SK-N-SH (cell line): Measurements from ENCODE around the gene OR4K1. TPM values are rescaled to one million over a fixed set of nuclear protein-coding genes. Genes with fewer than 3 reads are reported as not detected.

Experiments used
- CTCF ChIA-PET: fragments of 300-600, 350-600 bp; formaldehyde crosslinking; extraction: SDS; loops from one replicate; lab custom pipeline; 2021; lab: Yijun Ruan, JAX
- POLR2A ChIA-PET: fragments of 350-600 bp; sonication (Branson Sonifier 250); formaldehyde crosslinking; extraction: SDS; loops from one replicate; lab custom pipeline; 2020; ENCODE audit warnings: antibody characterized with exemption, inconsistent platforms; lab: Yijun Ruan, JAX
- DNase-seq: peaks from one replicate; pipeline ENCODE4 v3.0.0; 2012
- H2AFZ ChIP-seq: fragments of 200-600 bp; sonication (generic); 2 replicates; pipeline ENCODE4 v1.8.1; 2016; ENCODE audit warnings: antibody characterized with exemption, mild to moderate bottlenecking, low read depth
- H3F3A ChIP-seq: fragments of 200-600 bp; sonication (generic); replicated peaks from 2 replicates; pipeline ENCODE3; 2016; ENCODE audit warnings: antibody characterized with exemption, mild to moderate bottlenecking; ENCODE audit not compliant: insufficient read depth
- H3K27ac ChIP-seq, 2 experiments: fragments of 200-500 bp in 1 of 2; fragments of 200-600 bp in 1 of 2; sonication (Bioruptor generic) in 1 of 2; sonication (generic), shearing (Covaris generic) in 1 of 2; 2 replicates each; pipeline versions ENCODE4 v1.5.1 to v1.6.1; 2014 to 2016; ENCODE audit warnings: low read depth in 2 of 2, inconsistent platforms in 1 of 2, low read length in 1 of 2, mild to moderate bottlenecking in 1 of 2, mixed read lengths in 1 of 2
- H3K27me3 ChIP-seq: fragments of 200-600 bp; sonication (generic), shearing (Covaris generic); 2 replicates; pipeline ENCODE4 v1.6.1; 2016; ENCODE audit warnings: mixed run types; ENCODE audit not compliant: insufficient read depth
- H3K36me3 ChIP-seq, 2 experiments: fragments of 200-500 bp in 1 of 2; fragments of 200-600 bp in 1 of 2; sonication (Bioruptor generic) in 1 of 2; sonication (generic) in 1 of 2; replicated peaks in 1 of 2; 2 replicates each; pipeline versions ENCODE3 to v1.5.1; 2014 to 2016; ENCODE audit warnings: low read length in 1 of 2, mild to moderate bottlenecking in 1 of 2; ENCODE audit not compliant: insufficient read depth in 2 of 2, control insufficient read depth in 1 of 2
- H3K4me1 ChIP-seq, 2 experiments: fragments of 200-500 bp in 1 of 2; fragments of 200-600 bp in 1 of 2; sonication (Bioruptor generic) in 1 of 2; sonication (generic), shearing (Covaris generic) in 1 of 2; 2 replicates each; pipeline versions ENCODE4 v1.5.1 to v1.6.1; 2014 to 2016; ENCODE audit warnings: low read depth in 1 of 2, low read length in 1 of 2, mixed run types in 1 of 2; ENCODE audit not compliant: insufficient read depth in 2 of 2, control insufficient read depth in 1 of 2
- H3K4me2 ChIP-seq: fragments of 200-600 bp; sonication (generic), shearing (Covaris generic); 2 replicates; pipeline ENCODE4 v1.6.1; 2017; ENCODE audit warnings: mixed run types
- H3K4me3 ChIP-seq, 2 experiments: fragments of 200-500 bp in 1 of 2; fragments of 200-600 bp in 1 of 2; sonication (Bioruptor generic) in 1 of 2; sonication (generic), shearing (Covaris generic) in 1 of 2; 2 replicates each; pipeline versions ENCODE4 v1.5.1 to v1.8.1; 2014 to 2016; ENCODE audit warnings: low read depth in 2 of 2, inconsistent platforms in 1 of 2, low read length in 1 of 2, mild to moderate bottlenecking in 1 of 2, mixed read lengths in 1 of 2, moderate library complexity in 1 of 2
- H3K79me2 ChIP-seq: fragments of 200-600 bp; sonication (generic); 2 replicates; pipeline ENCODE4 v1.8.1; 2017; ENCODE audit warnings: mild to moderate bottlenecking; ENCODE audit not compliant: insufficient read depth
- H3K9ac ChIP-seq: fragments of 200-600 bp; sonication (generic); 2 replicates; pipeline ENCODE4 v1.6.1; 2017; ENCODE audit warnings: mixed run types
- H3K9me2 ChIP-seq: fragments of 200-600 bp; sonication (generic); 2 replicates; pipeline ENCODE4 v1.6.1; 2017; ENCODE audit warnings: mixed run types
- H3K9me3 ChIP-seq: fragments of 200-600 bp; sonication (generic); 2 replicates; pipeline ENCODE4 v1.6.1; 2017; ENCODE audit warnings: mixed run types, mild to moderate bottlenecking, moderate library complexity
- H4K20me1 ChIP-seq: fragments of 200-600 bp; sonication (generic); 2 replicates; pipeline ENCODE4 v1.6.1; 2017; ENCODE audit warnings: mild to moderate bottlenecking, mixed run types; ENCODE audit not compliant: insufficient read depth
- EP300 ChIP-seq, 2 experiments: IDR thresholded peaks; 2 replicates each; pipeline versions ENCODE4 v1.4.0 to v1.6.1; 2012; ENCODE audit warnings: borderline replicate concordance in 1 of 2, low read depth in 1 of 2, low read length in 1 of 2
- EZH2phosphoT487 ChIP-seq: fragments of 200-600 bp; sonication (generic); IDR thresholded peaks from 2 replicates; pipeline ENCODE4 v1.6.1; 2017; ENCODE audit warnings: low read depth, mixed run types, mild to moderate bottlenecking, antibody characterized with exemption, moderate library complexity, borderline replicate concordance
- IRF3 ChIP-seq: fragments of 150-350 bp; IDR thresholded peaks from 2 replicates; pipeline ENCODE4 v1.6.1; 2016; ENCODE audit warnings: mild to moderate bottlenecking, low read depth, low read length
- NFIC ChIP-seq: IDR thresholded peaks from 2 replicates; pipeline ENCODE4 v1.4.0; 2012; ENCODE audit warnings: borderline replicate concordance
- PBX3 ChIP-seq: IDR thresholded peaks from 2 replicates; pipeline ENCODE4; 2012
- RAD21 ChIP-seq: IDR thresholded peaks from 2 replicates; pipeline ENCODE4 v1.6.1; 2012; ENCODE audit warnings: mild to moderate bottlenecking, low read length
- RFX5 ChIP-seq: IDR thresholded peaks from 2 replicates; pipeline ENCODE4 v1.6.1; 2012; ENCODE audit warnings: mild to moderate bottlenecking, improper control_type of control experiment, low read length
- SMC3 ChIP-seq: IDR thresholded peaks from 2 replicates; pipeline ENCODE4 v1.6.1; 2012; ENCODE audit warnings: low read depth, low read length, improper control_type of control experiment
- TAF1 ChIP-seq: IDR thresholded peaks from 2 replicates; pipeline ENCODE4 v1.6.1; 2012; ENCODE audit warnings: low read depth, mild to moderate bottlenecking, low read length, moderate library complexity, borderline replicate concordance
- TEAD4 ChIP-seq: IDR thresholded peaks from 2 replicates; pipeline ENCODE4 v1.4.0; 2012; ENCODE audit warnings: mild to moderate bottlenecking, borderline replicate concordance; ENCODE audit not compliant: insufficient read depth
- USF1 ChIP-seq: IDR thresholded peaks from 2 replicates; pipeline ENCODE4 v1.4.0; 2012; ENCODE audit warnings: low read depth, borderline replicate concordance
- WGBS: methylation state at CpG from one replicate; pipeline ENCODE4 v1.1.6; 2017; ENCODE audit warnings: low lambda C conversion rate; 5-methylcytosine and 5-hydroxymethylcytosine counted together
- polyA plus RNA-seq, 3 experiments: library from polyadenylated mRNA; depleted of rRNA; stranded (reverse); fragments of >200 nt; gene quantifications; 2 replicates each; pipeline ENCODE4 v1.2.3, GENCODE V29; 2012

The OR4K1 gene
- polyA plus RNA-seq, 1 of the 3 experiments (the other 2 are of a cell fraction) = not detected

GRCh38 chr14:19920021-19920657 is 10.6 kb upstream of the OR4K1 start, which contains the start of gene OR4K5:
TSS of gene OR4K5 (plus strand) at chr14:19920607. CDS start at chr14:19920607, 0 bp downstream.
- H3K4me2 ChIP-seq = no peak within 1 kb of the TSS
- H3K36me3 ChIP-seq = no peaks in the 10 kb centered on the region
- H2AFZ ChIP-seq = no peak within 1 kb of the TSS
- H3K9ac ChIP-seq = no peak within 1 kb of the TSS
- H3K9me2 ChIP-seq = no peaks in the 10 kb centered on the region
- TF ChIP-seq RFX5 (no peak), EP300 (IDR thresholded peaks at IDR 0.05; ENCODE audit: borderline replicate concordance in 1 of 2, low read depth in 1 of 2, low read length in 1 of 2) (no peak), RAD21 (no peak), PBX3 (no peak)
- TF ChIP-seq, all 33 proteins: peak for 0
- Histone ChIP-seq H3K79me2 (no peaks in the 10 kb centered on the region), H3F3A (no peaks in the 10 kb centered on the region), H3K4me3 (no peak within 1 kb of the TSS), H4K20me1 (no peaks in the 10 kb centered on the region), H3K27ac (no peak within 1 kb of the TSS), H3K4me1 (no peaks in the 10 kb centered on the region), H3K27me3 (no peaks in the 10 kb centered on the region), H3K9me3 (no peaks in the 10 kb centered on the region)
- ChIA-PET POLR2A (no interaction called here), CTCF (no interaction called here)
- no peak for DNase-seq

- no peaks in the 10 kb centered on the region for H3K79me2 ChIP-seq
- TF ChIP-seq TAF1 = no peak
- TF ChIP-seq SMC3 = no peak
- no peak for TF ChIP-seq NFIC
- TF ChIP-seq TEAD4 = no peak
- TF ChIP-seq EZH2phosphoT487 = no peak
- TF ChIP-seq USF1 = no peak
- TF ChIP-seq IRF3 = no peak
- no peak for TF ChIP-seq RFX5
- no peaks in the 10 kb centered on the region for H4K20me1 ChIP-seq
- no peak overlapping the region for H3K27ac ChIP-seq
- H3K4me1 ChIP-seq = no peaks in the 10 kb centered on the region
- H3F3A ChIP-seq = no peaks in the 10 kb centered on the region
- no peak overlapping the region for H3K4me3 ChIP-seq
- CTCF ChIA-PET = no interaction called here
- 0% methylated on average over 1 of the region's 1 CpG for WGBS
- H3K4me2 ChIP-seq = no peak overlapping the region
- no peak overlapping the region for H2AFZ ChIP-seq
- no peak for DNase-seq
- POLR2A ChIA-PET = no interaction called here
- no peaks in the 10 kb centered on the region; the same call in 1 of the 2 replicates for H3K27me3 ChIP-seq
- H3K9me3 ChIP-seq = no peaks in the 10 kb centered on the region
- no peaks in the 10 kb centered on the region for H3K36me3 ChIP-seq
- H3K9me2 ChIP-seq = no peaks in the 10 kb centered on the region
- no peak overlapping the region for H3K9ac ChIP-seq
Measured at GRCh38 chr14:19941668-19942067, 11.0 kb downstream of the OR4K1 start.
